H1 (cell line): ENCODE results near the gene HUWE1. TPM values are rescaled to one million over a fixed set of nuclear protein-coding genes. Genes with fewer than 3 reads are reported as not detected.

Source experiments
- polyA plus RNA-seq, 7 experiments: library from polyadenylated mRNA; depleted of rRNA in 3 of 7; stranded (reverse) in 5 of 7; unstranded in 2 of 7; fragments of >200 nt in 5 of 7; fragments of 200-250 nt in 2 of 7; gene quantifications; 1 replicate in 5 of 7; 2 replicates in 1 of 7; 4 replicates in 1 of 7; pipeline versions ENCODE4 v1.2.1 to v1.2.3, GENCODE V29; 2011 to 2013; ENCODE audit warnings: missing spikeins in 2 of 7, mixed read lengths in 2 of 7
- total RNA-seq: library from RNA; stranded (reverse); fragmentation: NEBNext Ultra II Directional; extraction: Animal tissue kit (Norgen Biotek cat#: 25700); gene quantifications from 2 replicates; pipeline ENCODE4 v1.2.1, GENCODE V29; 2021
- TF ChIP-seq, protein P1 (sequence below): fragments of 300-600 bp; sonication (generic); IDR thresholded peaks from 2 replicates; pipeline ENCODE4 v1.7.1; 2012; ENCODE audit warnings: low read length, moderate library complexity, mild to moderate bottlenecking, inconsistent platforms; ENCODE audit not compliant: insufficient replicate concordance

The HUWE1 gene
- total and polyA plus RNA-seq, 2 of the 8 experiments (the other 6 are each of a cell fraction or from before 2014, with no cell fraction given) = 114 to 252 TPM

DNA sequence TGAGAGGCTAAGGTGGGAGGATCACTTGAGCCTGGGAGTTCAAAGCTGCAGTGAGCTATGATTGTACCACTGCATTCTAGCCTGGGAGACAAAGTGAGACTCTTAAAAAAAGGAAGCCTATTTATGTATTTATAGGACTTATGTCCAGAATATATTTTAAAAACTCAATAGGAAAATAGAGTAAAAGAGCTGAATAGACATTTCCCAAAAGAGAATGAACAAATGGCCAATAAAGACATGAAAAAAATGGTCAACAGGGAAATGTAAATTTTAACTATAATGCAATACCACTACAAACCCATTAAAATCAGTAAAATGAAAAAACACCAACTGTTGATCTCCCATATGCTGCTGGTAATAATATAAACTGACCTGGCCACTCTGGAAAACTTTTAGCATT is 115.0 kb downstream of the HUWE1 start (continued):
- TF ChIP-seq, protein P1, sequence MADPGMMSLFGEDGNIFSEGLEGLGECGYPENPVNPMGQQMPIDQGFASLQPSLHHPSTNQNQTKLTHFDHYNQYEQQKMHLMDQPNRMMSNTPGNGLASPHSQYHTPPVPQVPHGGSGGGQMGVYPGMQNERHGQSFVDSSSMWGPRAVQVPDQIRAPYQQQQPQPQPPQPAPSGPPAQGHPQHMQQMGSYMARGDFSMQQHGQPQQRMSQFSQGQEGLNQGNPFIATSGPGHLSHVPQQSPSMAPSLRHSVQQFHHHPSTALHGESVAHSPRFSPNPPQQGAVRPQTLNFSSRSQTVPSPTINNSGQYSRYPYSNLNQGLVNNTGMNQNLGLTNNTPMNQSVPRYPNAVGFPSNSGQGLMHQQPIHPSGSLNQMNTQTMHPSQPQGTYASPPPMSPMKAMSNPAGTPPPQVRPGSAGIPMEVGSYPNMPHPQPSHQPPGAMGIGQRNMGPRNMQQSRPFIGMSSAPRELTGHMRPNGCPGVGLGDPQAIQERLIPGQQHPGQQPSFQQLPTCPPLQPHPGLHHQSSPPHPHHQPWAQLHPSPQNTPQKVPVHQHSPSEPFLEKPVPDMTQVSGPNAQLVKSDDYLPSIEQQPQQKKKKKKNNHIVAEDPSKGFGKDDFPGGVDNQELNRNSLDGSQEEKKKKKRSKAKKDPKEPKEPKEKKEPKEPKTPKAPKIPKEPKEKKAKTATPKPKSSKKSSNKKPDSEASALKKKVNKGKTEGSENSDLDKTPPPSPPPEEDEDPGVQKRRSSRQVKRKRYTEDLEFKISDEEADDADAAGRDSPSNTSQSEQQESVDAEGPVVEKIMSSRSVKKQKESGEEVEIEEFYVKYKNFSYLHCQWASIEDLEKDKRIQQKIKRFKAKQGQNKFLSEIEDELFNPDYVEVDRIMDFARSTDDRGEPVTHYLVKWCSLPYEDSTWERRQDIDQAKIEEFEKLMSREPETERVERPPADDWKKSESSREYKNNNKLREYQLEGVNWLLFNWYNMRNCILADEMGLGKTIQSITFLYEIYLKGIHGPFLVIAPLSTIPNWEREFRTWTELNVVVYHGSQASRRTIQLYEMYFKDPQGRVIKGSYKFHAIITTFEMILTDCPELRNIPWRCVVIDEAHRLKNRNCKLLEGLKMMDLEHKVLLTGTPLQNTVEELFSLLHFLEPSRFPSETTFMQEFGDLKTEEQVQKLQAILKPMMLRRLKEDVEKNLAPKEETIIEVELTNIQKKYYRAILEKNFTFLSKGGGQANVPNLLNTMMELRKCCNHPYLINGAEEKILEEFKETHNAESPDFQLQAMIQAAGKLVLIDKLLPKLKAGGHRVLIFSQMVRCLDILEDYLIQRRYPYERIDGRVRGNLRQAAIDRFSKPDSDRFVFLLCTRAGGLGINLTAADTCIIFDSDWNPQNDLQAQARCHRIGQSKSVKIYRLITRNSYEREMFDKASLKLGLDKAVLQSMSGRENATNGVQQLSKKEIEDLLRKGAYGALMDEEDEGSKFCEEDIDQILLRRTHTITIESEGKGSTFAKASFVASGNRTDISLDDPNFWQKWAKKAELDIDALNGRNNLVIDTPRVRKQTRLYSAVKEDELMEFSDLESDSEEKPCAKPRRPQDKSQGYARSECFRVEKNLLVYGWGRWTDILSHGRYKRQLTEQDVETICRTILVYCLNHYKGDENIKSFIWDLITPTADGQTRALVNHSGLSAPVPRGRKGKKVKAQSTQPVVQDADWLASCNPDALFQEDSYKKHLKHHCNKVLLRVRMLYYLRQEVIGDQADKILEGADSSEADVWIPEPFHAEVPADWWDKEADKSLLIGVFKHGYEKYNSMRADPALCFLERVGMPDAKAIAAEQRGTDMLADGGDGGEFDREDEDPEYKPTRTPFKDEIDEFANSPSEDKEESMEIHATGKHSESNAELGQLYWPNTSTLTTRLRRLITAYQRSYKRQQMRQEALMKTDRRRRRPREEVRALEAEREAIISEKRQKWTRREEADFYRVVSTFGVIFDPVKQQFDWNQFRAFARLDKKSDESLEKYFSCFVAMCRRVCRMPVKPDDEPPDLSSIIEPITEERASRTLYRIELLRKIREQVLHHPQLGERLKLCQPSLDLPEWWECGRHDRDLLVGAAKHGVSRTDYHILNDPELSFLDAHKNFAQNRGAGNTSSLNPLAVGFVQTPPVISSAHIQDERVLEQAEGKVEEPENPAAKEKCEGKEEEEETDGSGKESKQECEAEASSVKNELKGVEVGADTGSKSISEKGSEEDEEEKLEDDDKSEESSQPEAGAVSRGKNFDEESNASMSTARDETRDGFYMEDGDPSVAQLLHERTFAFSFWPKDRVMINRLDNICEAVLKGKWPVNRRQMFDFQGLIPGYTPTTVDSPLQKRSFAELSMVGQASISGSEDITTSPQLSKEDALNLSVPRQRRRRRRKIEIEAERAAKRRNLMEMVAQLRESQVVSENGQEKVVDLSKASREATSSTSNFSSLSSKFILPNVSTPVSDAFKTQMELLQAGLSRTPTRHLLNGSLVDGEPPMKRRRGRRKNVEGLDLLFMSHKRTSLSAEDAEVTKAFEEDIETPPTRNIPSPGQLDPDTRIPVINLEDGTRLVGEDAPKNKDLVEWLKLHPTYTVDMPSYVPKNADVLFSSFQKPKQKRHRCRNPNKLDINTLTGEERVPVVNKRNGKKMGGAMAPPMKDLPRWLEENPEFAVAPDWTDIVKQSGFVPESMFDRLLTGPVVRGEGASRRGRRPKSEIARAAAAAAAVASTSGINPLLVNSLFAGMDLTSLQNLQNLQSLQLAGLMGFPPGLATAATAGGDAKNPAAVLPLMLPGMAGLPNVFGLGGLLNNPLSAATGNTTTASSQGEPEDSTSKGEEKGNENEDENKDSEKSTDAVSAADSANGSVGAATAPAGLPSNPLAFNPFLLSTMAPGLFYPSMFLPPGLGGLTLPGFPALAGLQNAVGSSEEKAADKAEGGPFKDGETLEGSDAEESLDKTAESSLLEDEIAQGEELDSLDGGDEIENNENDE = no peak
